GM18861 (cell line): ENCODE data around the gene PLK4.
"Not testable (repeated sequence)": the region's sequence is repeated elsewhere in the genome, so short reads cannot be mapped to it uniquely, and the experiment has no call there.

Experiments used
- ATAC-seq: cut with Tn5 transposase; IDR thresholded peaks from one replicate; pipeline ENCODE4 v1.9.1; 2021; ENCODE audit not compliant: unreplicated experiment

PLK4 gene

DNA sequence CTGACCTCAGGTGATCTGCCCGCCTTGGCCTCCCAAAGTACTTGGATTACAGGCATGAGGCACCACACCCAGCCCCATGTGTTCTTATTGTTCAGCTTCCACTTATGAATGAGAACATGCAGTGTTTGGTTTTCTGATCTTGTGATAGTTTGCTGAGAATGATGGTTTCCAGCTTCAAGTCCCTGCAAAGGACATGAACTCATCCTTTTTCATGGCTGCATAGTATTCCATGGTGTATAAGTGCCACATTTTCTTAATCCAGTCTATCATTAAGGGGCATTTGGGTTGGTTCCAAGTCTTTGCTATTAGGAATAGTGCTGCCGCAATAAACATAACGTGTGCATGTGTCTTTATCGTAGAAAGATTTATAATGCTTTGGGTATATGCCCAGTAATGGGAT, 19.0 kb downstream of the PLK4 start:
- not testable (repeated sequence) for ATAC-seq

DNA sequence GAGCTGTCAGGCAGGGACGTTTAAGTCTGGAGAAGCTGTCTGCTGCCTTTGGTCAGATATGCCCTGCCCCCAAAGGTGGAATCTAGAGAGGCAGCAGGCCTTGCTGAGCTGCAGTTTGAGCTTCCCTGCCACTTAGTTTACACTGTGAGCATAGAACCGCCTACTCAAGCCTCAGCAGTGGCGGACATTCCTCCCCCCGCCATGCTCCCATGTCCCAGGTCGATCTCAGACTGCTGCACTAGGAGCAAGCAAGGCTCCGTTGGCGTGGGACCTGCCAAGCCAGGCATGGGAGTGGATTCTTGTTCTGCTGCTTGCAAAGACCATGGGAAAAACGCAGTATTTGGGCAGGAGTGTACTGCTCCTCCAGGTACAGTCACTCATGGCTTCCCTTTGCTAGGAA, 24.3 kb downstream of the PLK4 start:
- ATAC-seq: no peak

DNA sequence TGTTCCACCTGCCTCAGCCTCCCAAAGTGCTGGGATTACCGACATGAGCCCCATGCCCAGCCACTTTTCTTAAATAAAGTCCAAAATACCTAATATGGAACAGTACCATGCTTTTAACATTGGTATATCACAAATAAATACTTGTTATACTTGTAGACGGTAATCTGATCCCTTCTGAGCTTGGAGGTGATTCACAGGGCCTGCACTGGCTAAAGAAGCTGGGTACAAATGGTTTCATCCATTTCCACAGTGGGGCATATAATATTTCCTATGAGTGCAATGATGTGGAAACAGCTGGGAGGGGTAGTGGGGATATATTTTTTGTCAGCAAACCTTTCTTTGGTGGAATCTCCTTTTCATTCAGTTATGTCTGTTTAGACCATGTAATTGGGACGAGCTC, 35.8 kb downstream of the PLK4 start:
- ATAC-seq: no peak

DNA sequence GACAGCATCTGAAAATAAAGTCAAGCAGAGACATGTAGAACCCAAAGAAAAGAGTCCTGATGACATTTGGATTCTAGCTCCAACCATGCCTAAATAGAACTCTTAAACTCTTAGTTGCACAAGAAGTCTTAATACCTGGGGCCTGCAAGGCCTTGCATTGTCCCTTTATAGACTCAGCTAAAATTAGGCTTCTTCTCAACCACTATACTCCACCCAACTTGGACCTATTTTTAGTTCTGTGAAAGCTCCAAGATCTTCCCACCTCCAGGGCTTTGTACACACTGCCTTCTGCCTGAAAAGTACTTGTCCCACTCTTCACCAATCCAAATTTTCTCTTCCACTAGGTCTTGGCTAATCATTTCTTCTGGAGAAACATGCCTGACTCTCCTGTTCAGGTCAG, 36.5 kb downstream of the PLK4 start:
- no peak for ATAC-seq

DNA sequence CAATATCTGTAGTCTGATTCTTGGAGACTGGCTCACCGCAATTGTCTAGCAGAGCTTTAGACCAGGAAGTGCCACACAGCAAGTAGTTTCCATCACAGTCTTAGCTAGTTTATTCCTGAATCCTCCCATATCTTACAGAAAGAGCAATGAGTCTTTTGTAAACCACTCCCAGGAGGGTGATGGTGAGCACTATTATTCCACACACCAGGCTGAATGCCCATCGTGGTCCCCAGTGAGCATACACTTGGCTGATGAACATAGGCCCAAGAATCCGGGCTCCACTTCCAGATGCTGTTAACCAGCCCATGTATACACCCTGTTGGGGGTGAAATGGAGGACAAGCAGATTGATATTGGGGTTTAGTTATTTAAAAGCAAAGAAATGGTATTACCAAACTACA, 39.8 kb downstream of the PLK4 start:
- ATAC-seq: no peak

DNA sequence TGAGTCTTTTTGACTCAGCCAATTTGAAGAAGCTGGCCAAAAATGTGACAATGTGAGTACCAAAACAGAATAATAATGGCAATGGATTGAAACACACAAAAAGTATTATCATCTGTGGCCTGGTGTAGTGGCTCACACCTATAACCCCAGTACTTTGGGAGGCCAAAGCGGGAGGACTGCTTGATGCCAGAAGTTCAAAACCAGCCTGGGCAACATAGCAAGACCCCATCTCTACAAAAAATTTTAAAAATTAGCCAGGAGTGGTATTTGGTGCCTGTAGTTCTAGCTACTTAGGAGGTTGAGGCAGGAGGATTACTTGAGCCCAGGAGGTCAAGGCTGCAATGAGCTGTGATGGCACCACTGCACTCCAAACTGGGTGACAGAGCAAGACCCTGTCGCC, 41.5 kb downstream of the PLK4 start:
- ATAC-seq: no peak

DNA sequence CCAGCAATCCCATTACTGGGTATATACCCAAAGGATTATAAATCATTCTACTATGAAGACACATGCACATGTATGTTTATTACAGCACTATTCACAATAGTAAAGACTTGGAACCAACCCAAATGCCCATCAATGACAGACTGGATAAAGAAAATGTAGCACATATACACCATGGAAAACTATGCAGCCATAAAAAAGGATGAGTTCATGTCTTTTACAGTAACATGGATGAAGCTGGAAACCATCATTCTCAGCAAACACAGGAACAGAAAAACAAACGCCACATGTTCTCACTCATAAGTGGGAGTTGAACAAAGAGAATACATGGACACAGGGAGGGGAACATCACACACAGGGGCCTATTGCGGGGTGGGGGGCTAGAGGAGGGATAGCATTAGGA, 45.0 kb downstream of the PLK4 start:
- ATAC-seq: not testable (repeated sequence)

DNA sequence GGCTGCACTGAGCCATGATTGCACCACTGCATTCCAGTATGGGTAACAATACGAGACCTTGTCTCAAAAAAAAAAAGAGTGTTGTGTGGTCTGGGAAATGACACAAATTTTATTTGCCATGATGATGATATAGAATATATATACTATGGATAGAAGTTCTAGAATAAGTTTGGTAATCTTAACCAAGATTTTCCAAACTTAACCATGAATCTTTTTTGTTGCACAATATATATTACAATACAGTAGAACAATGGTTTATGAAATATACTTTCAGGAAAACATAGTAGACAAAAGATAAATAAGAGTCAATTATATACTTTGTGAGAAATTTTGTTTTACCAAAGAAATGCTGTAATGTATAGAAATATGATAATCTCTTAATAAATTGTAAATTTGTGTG, 49.5 kb downstream of the PLK4 start:
- ATAC-seq: no peak

DNA sequence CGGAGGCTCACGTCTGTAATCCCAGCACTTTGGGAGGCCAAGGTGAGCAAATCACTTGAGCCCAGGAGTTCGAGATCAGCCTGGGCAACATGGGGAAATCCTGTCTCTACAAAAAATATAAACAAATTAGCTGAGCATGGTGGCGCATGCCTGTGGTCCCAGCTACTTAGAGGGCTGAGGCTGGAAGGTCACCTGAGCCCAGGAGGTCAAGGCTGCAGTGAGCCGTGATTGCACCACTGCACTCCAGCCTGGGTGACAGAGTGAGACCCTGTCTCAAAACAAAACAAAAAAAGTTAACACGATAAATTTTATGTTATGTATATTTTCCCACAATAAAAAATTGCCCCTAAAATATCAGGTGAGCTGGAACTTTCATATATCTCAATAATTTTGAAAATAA, 51.1 kb downstream of the PLK4 start:
- not testable (repeated sequence) for ATAC-seq

DNA sequence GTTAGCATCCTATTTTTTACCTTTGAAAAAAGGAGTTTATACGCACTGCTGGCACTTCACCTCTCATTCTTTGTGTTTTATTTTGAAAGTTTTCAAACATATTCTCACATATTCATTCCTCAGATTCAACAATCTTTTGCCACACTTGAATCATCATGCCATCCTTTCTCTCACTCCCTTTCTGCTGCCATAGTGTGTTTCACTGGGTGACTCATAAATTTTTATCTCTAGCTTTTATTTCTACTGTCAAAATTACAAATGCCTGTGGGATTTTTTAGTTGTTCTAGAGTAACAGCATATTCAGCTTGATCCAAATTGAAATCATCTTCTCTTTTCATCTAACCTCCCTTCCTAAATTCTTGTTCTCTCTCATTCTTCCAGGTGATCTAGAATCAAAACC, 56.3 kb downstream of the PLK4 start:
- no peak for ATAC-seq
